IMR-90 (cell line): Measurements from ENCODE around the gene FAM89A. TPM values are rescaled to one million over a fixed set of nuclear protein-coding genes. Genes with fewer than 3 reads are reported as not detected.
A peak's percentile ranks its signal among the peaks of the same experiment; 100 is the strongest.

Experiments used
- ATAC-seq: fragments of 200-7000 bp; cut with Tn5 transposase; 2 replicates; pipeline ENCODE4 v1.9.1; 2020; ENCODE audit warnings: low read depth, mild to moderate bottlenecking, moderate library complexity
- BruUV-seq: library from RNA; stranded (reverse); fragments of 400-500 nt; replicated peaks from 2 replicates; lab custom pipeline; 2021; lab: Mats Ljungman, UMichigan
- CTCF ChIA-PET: fragments of 300-600 bp; formaldehyde crosslinking; extraction: SDS; loops from one replicate; lab custom pipeline; 2021; ENCODE audit warnings: antibody characterized with exemption; lab: Yijun Ruan, JAX
- POLR2A ChIA-PET: fragments of 300-600 bp; sonication (Branson Sonifier 250); formaldehyde crosslinking; loops from one replicate; lab custom pipeline; 2022; ENCODE audit warnings: antibody characterized with exemption; ENCODE audit not compliant: unreplicated experiment; lab: Charles Lee
- DNase-seq: peaks from one replicate; pipeline ENCODE4 v3.0.0; 2013
- H2AFZ ChIP-seq: replicated peaks from 2 replicates; pipeline ENCODE3; 2013; ENCODE audit warnings: low read length, mild to moderate bottlenecking; ENCODE audit not compliant: poor library complexity
- H2AK5ac ChIP-seq: 2 replicates; pipeline ENCODE4 v1.6.1; 2013; ENCODE audit warnings: low read depth, low read length, inconsistent platforms
- H2AK9ac ChIP-seq: replicated peaks from 2 replicates; pipeline ENCODE3; 2013; ENCODE audit warnings: mild to moderate bottlenecking, low read depth, low read length, moderate library complexity; ENCODE audit not compliant: poor library complexity
- H2BK120ac ChIP-seq: 2 replicates; pipeline ENCODE4 v1.6.1; 2013; ENCODE audit warnings: low read depth, low read length, inconsistent platforms
- H2BK15ac ChIP-seq: 3 replicates; pipeline ENCODE4 v1.6.1; 2013; ENCODE audit warnings: low read depth, low read length, inconsistent platforms
- H2BK20ac ChIP-seq: 2 replicates; pipeline ENCODE4 v1.6.1; 2013; ENCODE audit warnings: low read depth, mild to moderate bottlenecking, inconsistent platforms, low read length, moderate library complexity
- H2BK5ac ChIP-seq: 2 replicates; pipeline ENCODE4 v1.6.1; 2013; ENCODE audit warnings: mild to moderate bottlenecking, low read depth, low read length, inconsistent platforms; ENCODE audit not compliant: poor library complexity, severe bottlenecking
- H3K14ac ChIP-seq: replicated peaks from 2 replicates; pipeline ENCODE4 v1.6.1; 2013; ENCODE audit warnings: low read depth, low read length, inconsistent platforms
- H3K18ac ChIP-seq: 2 replicates; pipeline ENCODE4 v1.6.1; 2013; ENCODE audit warnings: low read depth, low read length, control low read depth
- H3K23ac ChIP-seq: 2 replicates; pipeline ENCODE4 v1.6.1; 2013; ENCODE audit warnings: low read depth, low read length, inconsistent platforms
- H3K27ac ChIP-seq: 2 replicates; pipeline ENCODE4 v1.5.1; 2013; ENCODE audit warnings: mild to moderate bottlenecking, control low read depth, low read length; ENCODE audit not compliant: insufficient read depth
- H3K27me3 ChIP-seq: 2 replicates; pipeline ENCODE4 v1.6.1; 2013; ENCODE audit warnings: low read length; ENCODE audit not compliant: control insufficient read depth, insufficient read depth
- H3K36me3 ChIP-seq: 2 replicates; pipeline ENCODE4 v1.6.1; 2013; ENCODE audit warnings: low read length, mixed read lengths; ENCODE audit not compliant: control insufficient read depth, insufficient read depth
- H3K4ac ChIP-seq: 2 replicates; pipeline ENCODE4 v1.6.1; 2013; ENCODE audit warnings: low read depth, low read length, inconsistent platforms
- H3K4me1 ChIP-seq: 2 replicates; pipeline ENCODE4 v1.6.1; 2013; ENCODE audit warnings: low read length, mixed read lengths; ENCODE audit not compliant: control insufficient read depth, insufficient read depth
- H3K4me2 ChIP-seq: 2 replicates; pipeline ENCODE4 v1.6.1; 2013; ENCODE audit warnings: low read depth, mild to moderate bottlenecking, control low read depth, low read length, moderate library complexity
- H3K4me3 ChIP-seq: 2 replicates; pipeline ENCODE4 v1.5.1; 2013; ENCODE audit warnings: low read depth, mild to moderate bottlenecking, control low read depth, low read length, moderate library complexity; ENCODE audit not compliant: insufficient read depth
- H3K56ac ChIP-seq: 2 replicates; pipeline ENCODE4 v1.6.1; 2013; ENCODE audit warnings: low read length, inconsistent platforms; ENCODE audit not compliant: insufficient read depth; ENCODE audit errors: extremely low read depth
- H3K79me1 ChIP-seq, 2 experiments: 2 replicates each; pipeline ENCODE4 v1.6.1; 2013; ENCODE audit warnings: low read length in 2 of 2, inconsistent platforms in 1 of 2, low read depth in 1 of 2
- H3K9ac ChIP-seq: 2 replicates; pipeline ENCODE4 v1.6.1; 2013; ENCODE audit warnings: low read depth, low read length, control low read depth
- H3K9me1 ChIP-seq: 2 replicates; pipeline ENCODE4 v1.6.1; 2013; ENCODE audit warnings: low read length, inconsistent platforms; ENCODE audit not compliant: insufficient read depth
- H3K9me3 ChIP-seq: 2 replicates; pipeline ENCODE4 v1.6.1; 2013; ENCODE audit warnings: low read length; ENCODE audit not compliant: control insufficient read depth, insufficient read depth
- H4K20me1 ChIP-seq: 2 replicates; pipeline ENCODE4 v1.6.1; 2013; ENCODE audit warnings: low read length, inconsistent platforms; ENCODE audit not compliant: insufficient read depth
- H4K5ac ChIP-seq: 2 replicates; pipeline ENCODE4 v1.6.1; 2013; ENCODE audit warnings: mild to moderate bottlenecking, low read depth, low read length, control low read depth
- H4K8ac ChIP-seq, 2 experiments: 2 replicates each; pipeline ENCODE4 v1.6.1; 2013; ENCODE audit warnings: low read depth in 2 of 2, low read length in 2 of 2, control low read depth in 1 of 2, inconsistent platforms in 1 of 2
- H4K91ac ChIP-seq: 2 replicates; pipeline ENCODE4 v1.6.1; 2013; ENCODE audit warnings: low read depth, low read length, inconsistent platforms; ENCODE audit not compliant: insufficient read depth
- CEBPB ChIP-seq: IDR thresholded peaks from 2 replicates; pipeline ENCODE4 v1.6.1; 2012; ENCODE audit warnings: low read depth, low read length, improper control_type of control experiment
- CTCF ChIP-seq: conservative IDR thresholded peaks from 2 replicates; pipeline ENCODE4 v1.5.1; 2012; ENCODE audit warnings: mild to moderate bottlenecking, low read depth, low read length, improper control_type of control experiment
- ELK1 ChIP-seq: fragments of 150-350 bp; IDR thresholded peaks from 2 replicates; pipeline ENCODE4 v1.6.1; 2016; ENCODE audit warnings: low read depth, mild to moderate bottlenecking, low read length, moderate library complexity, borderline replicate concordance
- FOS ChIP-seq: fragments of 150-350 bp; IDR thresholded peaks from 2 replicates; pipeline ENCODE4 v1.6.1; 2016; ENCODE audit warnings: low read depth, low read length
- MAFK ChIP-seq: IDR thresholded peaks from 2 replicates; pipeline ENCODE4 v1.6.1; 2012; ENCODE audit warnings: low read depth, low read length, improper control_type of control experiment
- MAZ ChIP-seq: IDR thresholded peaks from 2 replicates; pipeline ENCODE4 v1.6.1; 2012; ENCODE audit warnings: low read depth, mild to moderate bottlenecking, low read length, improper control_type of control experiment, moderate library complexity, borderline replicate concordance
- MXI1 ChIP-seq: IDR thresholded peaks from 2 replicates; pipeline ENCODE4 v1.6.1; 2012; ENCODE audit warnings: low read depth, mild to moderate bottlenecking, low read length, moderate library complexity, borderline replicate concordance
- RCOR1 ChIP-seq: IDR thresholded peaks from 2 replicates; pipeline ENCODE4 v1.6.1; 2012; ENCODE audit warnings: mild to moderate bottlenecking, low read length, improper control_type of control experiment; ENCODE audit not compliant: insufficient replicate concordance
- SMC3 ChIP-seq: fragments of 150-350 bp; IDR thresholded peaks from 2 replicates; pipeline ENCODE4 v1.6.1; 2016; ENCODE audit warnings: low read depth, mild to moderate bottlenecking, antibody characterized with exemption, low read length, moderate library complexity
- USF2 ChIP-seq: fragments of 150-350 bp; IDR thresholded peaks from 2 replicates; pipeline ENCODE4 v1.6.1; 2017; ENCODE audit warnings: mild to moderate bottlenecking, antibody characterized with exemption, low read length, low read depth
- WGBS, 2 experiments: methylation state at CpG; one replicate each; pipeline versions ENCODE4 v1.1.5 to v1.1.7; 2013; ENCODE audit warnings: missing lambda C conversion rate in 2 of 2; ENCODE audit not compliant: insufficient read length in 1 of 2; ENCODE audit errors: extremely low coverage in 2 of 2; 5-methylcytosine and 5-hydroxymethylcytosine counted together
- dilution Hi-C: fragments of 300-500 bp; cut with HindIII; formaldehyde crosslinking; loops from one replicate; pipeline ENCODE4 v1.14.3; 2018; ENCODE audit warnings: low sequenced_read_pairs; ENCODE audit not compliant: unreplicated experiment
- in situ Hi-C: fragments of 300-500 bp; cut with MboI; formaldehyde crosslinking; loops from 3 replicates; pipeline ENCODE4 v1.14.3; 2019; ENCODE audit warnings: low sequenced_read_pairs, inconsistent platforms, mixed read lengths
- intact Hi-C: fragments of 100-400 bp; cut with micrococcal nuclease; formaldehyde crosslinking; loops from 2 replicates; pipeline ENCODE4 v1.10.0; 2022
- polyA plus RNA-seq, 3 experiments: library from polyadenylated mRNA; depleted of rRNA; stranded (reverse); fragments of >200 nt; gene quantifications; 2 replicates each; pipeline ENCODE4 v1.2.3, GENCODE V29; 2012; ENCODE audit warnings: low replicate concordance in 1 of 3
- total RNA-seq: library from RNA; depleted of rRNA; stranded (reverse); fragments of >200 nt; gene quantifications from 2 replicates; pipeline ENCODE4 v1.2.3, GENCODE V29; 2012

The FAM89A gene
- total and polyA plus RNA-seq, 2 of the 4 experiments (the other 2 are of a cell fraction) = 6.8 to 8.1 TPM

GRCh38 chr1:230977761-230978490 is 62.1 kb downstream of the FAM89A start:
- no peak overlapping the region for H2BK20ac ChIP-seq
- H4K20me1 ChIP-seq = no peaks in the 10 kb centered on the region
- H4K91ac ChIP-seq = no peak overlapping the region
- no peak overlapping the region for H3K14ac ChIP-seq
- H3K4ac ChIP-seq = no peak overlapping the region
- H3K27ac ChIP-seq = peak overlapping the region; percentile 15; the same call in 1 of the 2 replicates
- 0 out of 4 replicates have a peak overlapping the region, but pooled peaks of 1 of the 2 experiments have one; percentile 47 for H4K8ac ChIP-seq
- TF ChIP-seq ELK1 = no peak
- TF ChIP-seq MAZ = no peak
- no peak for TF ChIP-seq CTCF
- no peak for TF ChIP-seq MXI1
- TF ChIP-seq SMC3 = no peak
- TF ChIP-seq CEBPB = no peak
- no peak for TF ChIP-seq FOS
- no peak for TF ChIP-seq USF2
- TF ChIP-seq RCOR1 = no peak
- no peak for TF ChIP-seq MAFK
- no peak overlapping the region for H2BK15ac ChIP-seq
- H3K4me3 ChIP-seq = peak overlapping the region; percentile 57
- no TSS peak for BruUV-seq
- peak overlapping the region; percentile 97 for H2AFZ ChIP-seq
- no peak overlapping the region for H3K23ac ChIP-seq
- peak overlapping the region; percentile 85 for H2AK9ac ChIP-seq
- H3K79me1 ChIP-seq = peaks cover 33 to 41% of the 10 kb centered on the region in 2 experiments
- no peak overlapping the region for H3K18ac ChIP-seq
- ChIA-PET CTCF (interaction anchor here (0.5 to 1.2 kb wide), 3 partner anchors 22 to 599 kb away, joined by 3 to 4 read pairs (median 3); no protein-coding TSS in a partner anchor), POLR2A (no interaction called here)
- no peak overlapping the region for H2BK5ac ChIP-seq
- no peaks in the 10 kb centered on the region for H3K27me3 ChIP-seq
- H4K5ac ChIP-seq = no peak overlapping the region
- H3K36me3 ChIP-seq = peaks cover 2% of the 10 kb centered on the region; the same call in 1 of the 2 replicates
- dilution Hi-C loops (no loop called here), in situ Hi-C loops (no loop called here), intact Hi-C loops (loop anchor here (1.0 to 5.0 kb wide), 6 partner anchors 41 to 336 kb away; partner anchors contain the start of genes C1orf198 and COG2)
- H3K4me1 ChIP-seq = peaks cover 4% of the 10 kb centered on the region
- H3K9me1 ChIP-seq = peaks cover 2% of the 10 kb centered on the region; the same call in 1 of the 2 replicates
- peak; percentile 11 for DNase-seq
- H2BK120ac ChIP-seq = no peak overlapping the region
- WGBS, 2 experiments = 19% methylated on average over 5 of the region's 52 CpGs; no CpG with 5 or more reads in 1 of the 2 experiments
- no peak overlapping the region for H3K56ac ChIP-seq
- peak overlapping the region; percentile 87 for H3K4me2 ChIP-seq
- ATAC-seq = peak; percentile 12
- H2AK5ac ChIP-seq = no peak overlapping the region
- peak overlapping the region; percentile 42; the same call in 1 of the 2 replicates for H3K9ac ChIP-seq
- H3K9me3 ChIP-seq = no peaks in the 10 kb centered on the region
